GM21723 (cell line): ENCODE measurements around the gene ENPP6.
"Not testable (repeated sequence)": the region's sequence is repeated elsewhere in the genome, so short reads cannot be mapped to it uniquely, and the experiment has no call there.

ENCODE experiments used
- ATAC-seq: cut with Tn5 transposase; IDR thresholded peaks from one replicate; pipeline ENCODE4 v1.9.1; 2021; ENCODE audit warnings: mild to moderate bottlenecking, moderate library complexity; ENCODE audit not compliant: unreplicated experiment

ENPP6 gene

GRCh38 chr4:184237612-184238011 lies 19.9 kb upstream of the ENPP6 start:
- no peak for ATAC-seq

- ATAC-seq: no peak
Observed at GRCh38 chr4:184235526-184235925, 17.9 kb upstream of the ENPP6 start.

GRCh38 chr4:184234155-184234554 lies 16.5 kb upstream of the ENPP6 start:
- ATAC-seq: no peak

GRCh38 chr4:184232975-184233374 lies 15.3 kb upstream of the ENPP6 start:
- no peak for ATAC-seq

GRCh38 chr4:184232202-184232601 lies 14.5 kb upstream of the ENPP6 start:
- ATAC-seq: no peak

GRCh38 chr4:184231573-184231972 lies 13.9 kb upstream of the ENPP6 start:
- no peak for ATAC-seq

- no peak for ATAC-seq
Observed at GRCh38 chr4:184228056-184228705, 10.5 kb upstream of the ENPP6 start.

- ATAC-seq: no peak
Observed at GRCh38 chr4:184216515-184216914, 1.2 kb downstream of the ENPP6 start.

- ATAC-seq: no peak
Observed at GRCh38 chr4:184215709-184216328, 1.9 kb downstream of the ENPP6 start.

- no peak for ATAC-seq
Observed at GRCh38 chr4:184214931-184215330, 2.7 kb downstream of the ENPP6 start.

GRCh38 chr4:184207734-184208607 lies 9.7 kb downstream of the ENPP6 start:
- ATAC-seq: not testable (repeated sequence)

GRCh38 chr4:184205243-184205642 lies 12.4 kb downstream of the ENPP6 start:
- ATAC-seq: no peak

GRCh38 chr4:184203300-184203699 lies 14.4 kb downstream of the ENPP6 start:
- ATAC-seq: no peak

GRCh38 chr4:184201179-184201578 lies 16.5 kb downstream of the ENPP6 start:
- no peak for ATAC-seq

GRCh38 chr4:184200296-184200695 lies 17.4 kb downstream of the ENPP6 start:
- no peak for ATAC-seq

GRCh38 chr4:184199780-184200179 lies 17.9 kb downstream of the ENPP6 start:
- no peak for ATAC-seq

GRCh38 chr4:184198190-184198589 lies 19.5 kb downstream of the ENPP6 start:
- no peak for ATAC-seq

- no peak for ATAC-seq
Observed at GRCh38 chr4:184197536-184198082, 20.1 kb downstream of the ENPP6 start.

GRCh38 chr4:184196730-184197385 lies 20.8 kb downstream of the ENPP6 start:
- no peak for ATAC-seq

- no peak for ATAC-seq
Observed at GRCh38 chr4:184193556-184194525, 23.8 kb downstream of the ENPP6 start.
